ENCODE measurements around the gene PEX14. TPM values are rescaled to one million over a fixed set of nuclear protein-coding genes. Genes with fewer than 3 reads are reported as not detected.

Gene PEX14
- total and polyA plus RNA-seq, 10 of the 15 experiments (the other 5 are each of a cell fraction or from before 2014, with no cell fraction given): 1.4 to 23.2 (median 12.0) TPM

- TF ChIP-seq BCL3 (IDR thresholded peaks at IDR 0.05; ENCODE audit: borderline replicate concordance, insufficient read depth, low read depth, low read length, poor library complexity, severe bottlenecking): peak; percentile 85
- TF ChIP-seq JUNB (IDR thresholded peaks at IDR 0.05): peak; percentile 99
- TF ChIP-seq CREB1 (IDR thresholded peaks at IDR 0.05; ENCODE audit: low read depth): peak; percentile 31; the same call in 1 of the 2 replicates
- no peak for TF ChIP-seq NFYA (IDR thresholded peaks at IDR 0.05; ENCODE audit: borderline replicate concordance, low read depth, low read length)
- peak; percentile 72 to 74 for TF ChIP-seq BHLHE40 (IDR thresholded peaks at IDR 0.05; ENCODE audit: borderline replicate concordance in 1 of 2, low read depth in 2 of 2, low read length in 1 of 2)
- TF ChIP-seq RELA (IDR thresholded peaks at IDR 0.05; ENCODE audit: borderline replicate concordance, partially characterized antibody): peak; percentile 12
- TF ChIP-seq RELB (IDR thresholded peaks at IDR 0.05; ENCODE audit: low read depth): peak; percentile 82
- peak; percentile 74 for TF ChIP-seq GABPA (IDR thresholded peaks at IDR 0.05; ENCODE audit: low read depth)
- TF ChIP-seq PKNOX1 (IDR thresholded peaks at IDR 0.05): peak; percentile 89
- TF ChIP-seq ZNF687 (IDR thresholded peaks at IDR 0.05): peak; percentile 62; the same call in 1 of the 2 replicates
- peak; percentile 91; the same call in 1 of the 2 replicates for TF ChIP-seq MTA3 (IDR thresholded peaks at IDR 0.05; ENCODE audit: borderline replicate concordance, low read length)
- TF ChIP-seq MXI1 (IDR thresholded peaks at IDR 0.05; ENCODE audit: low read depth, low read length): no peak; the same call in 1 of the 2 replicates
- TF ChIP-seq SMAD1 (IDR thresholded peaks at IDR 0.05; ENCODE audit: low read depth, partially characterized antibody): no peak
- peak; percentile 9; the same call in 1 of the 2 replicates for TF ChIP-seq SMC3 (IDR thresholded peaks at IDR 0.05; ENCODE audit: borderline replicate concordance, low read length)
- TF ChIP-seq NFXL1 (IDR thresholded peaks at IDR 0.05; ENCODE audit: borderline replicate concordance): no peak
- no peak for TF ChIP-seq KLF5 (IDR thresholded peaks at IDR 0.05; ENCODE audit: partially characterized antibody)
- peak in 1 of 2 experiments; percentile 50; a peak in 1 of 3 replicates for TF ChIP-seq EGR1 (IDR thresholded peaks at IDR 0.05; ENCODE audit: borderline replicate concordance in 1 of 2, low read depth in 2 of 2, low read length in 2 of 2)
- no peak for TF ChIP-seq STAT1 (conservative IDR thresholded peaks at IDR 0.05)
- peak; percentile 58 for TF ChIP-seq SPI1 (IDR thresholded peaks at IDR 0.05; ENCODE audit: borderline replicate concordance, insufficient read depth, low read depth, low read length)
- peak; percentile 92 for TF ChIP-seq POU2F2 (IDR thresholded peaks at IDR 0.05; ENCODE audit: borderline replicate concordance, low read depth, low read length)
Observed at GRCh38 chr1:10510520-10511493, 36.1 kb downstream of the PEX14 start (continued).
